ENCODE measurements around the gene ADGRA1.
A peak's percentile ranks its signal among the peaks of the same experiment; 100 is the strongest.

ADGRA1 gene

GRCh38 chr10:133150226-133150625, 62.5 kb downstream of the ADGRA1 start:
- DNase-seq, result no peak

DNA sequence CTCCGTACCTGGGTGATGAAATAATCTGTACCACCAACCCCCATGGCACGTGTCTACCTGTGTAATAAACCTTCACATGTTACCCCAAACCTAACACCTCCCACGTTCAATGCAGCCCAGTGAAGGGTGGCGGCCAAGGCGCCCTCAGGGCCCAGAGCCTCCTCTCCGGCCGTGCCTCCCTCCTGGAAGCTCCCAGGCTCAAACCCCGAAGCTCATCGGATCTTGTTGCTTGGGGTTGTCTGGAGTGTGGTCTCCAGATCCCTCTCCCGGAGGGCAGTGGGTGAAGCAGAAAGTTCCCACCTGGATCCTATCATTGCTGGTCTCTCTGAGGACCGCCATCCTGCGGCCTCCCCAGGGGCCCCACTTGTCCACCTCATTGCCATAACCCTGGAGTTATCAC, 62.9 kb downstream of the ADGRA1 start:
- no peak for DNase-seq

GRCh38 chr10:133151071-133151470, 63.3 kb downstream of the ADGRA1 start:
- peak in 1 of 2 donors; percentile 5 for DNase-seq

DNA sequence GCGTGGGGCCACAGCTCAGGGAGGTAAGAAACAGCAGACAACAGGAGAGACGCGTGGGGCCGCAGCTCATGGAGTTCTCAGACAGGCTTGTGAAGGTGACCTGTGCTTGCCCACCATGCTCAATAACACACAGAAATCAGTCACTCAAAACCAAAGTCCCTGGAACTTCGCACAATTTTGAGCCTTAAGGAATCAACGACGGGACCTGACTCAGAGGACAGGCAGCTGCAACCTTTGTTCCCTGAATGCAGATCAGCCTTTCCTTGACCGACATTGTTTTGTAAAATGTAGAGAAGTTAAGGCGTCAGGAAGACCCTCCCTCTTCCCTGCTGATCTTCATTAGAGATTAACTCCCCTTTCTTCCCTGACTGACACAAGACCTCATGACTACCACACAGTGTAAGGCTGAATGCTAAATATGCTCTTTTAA, 63.8 kb downstream of the ADGRA1 start:
- no peak for DNase-seq

GRCh38 chr10:133154411-133154810, 66.7 kb downstream of the ADGRA1 start:
- no peak for DNase-seq

DNA sequence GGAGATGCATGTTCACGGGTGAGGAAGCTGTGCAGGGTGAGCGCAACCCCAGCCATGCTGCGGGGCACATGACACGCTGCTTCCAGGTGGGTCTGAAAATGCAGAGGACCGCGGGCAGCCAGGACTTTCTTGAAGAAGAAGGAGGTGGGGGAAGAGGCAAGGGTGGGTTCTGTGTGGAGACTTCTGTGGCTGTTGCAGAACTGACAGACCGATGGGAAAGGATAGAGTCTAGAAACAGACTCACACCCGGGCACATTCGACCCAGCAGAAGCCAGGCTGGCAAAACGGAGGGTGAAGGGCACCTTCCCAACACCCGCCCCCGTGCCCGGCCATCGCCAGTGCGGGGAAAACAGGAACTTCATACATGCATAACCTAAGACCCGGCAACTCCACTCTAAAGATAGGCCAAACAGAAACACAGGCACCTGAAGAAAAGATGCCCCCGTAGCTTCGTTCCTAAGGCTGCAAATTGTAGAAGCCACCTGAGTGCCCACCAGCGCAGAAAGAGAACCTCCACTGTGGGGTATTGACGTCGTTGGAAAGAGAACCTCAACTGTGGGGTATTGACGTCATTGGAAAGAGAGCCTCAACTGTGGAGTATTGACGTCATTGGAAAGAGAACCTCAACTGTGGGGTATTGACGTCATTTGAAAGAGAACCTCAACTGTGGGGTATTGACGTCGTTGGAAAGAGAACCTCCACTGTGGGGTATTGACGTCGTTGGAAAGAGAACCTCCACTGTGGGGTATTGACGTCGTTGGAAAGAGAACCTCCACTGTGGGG, 67.5 kb downstream of the ADGRA1 start:
- DNase-seq, result peak in 1 of 2 donors; percentile 9

DNA sequence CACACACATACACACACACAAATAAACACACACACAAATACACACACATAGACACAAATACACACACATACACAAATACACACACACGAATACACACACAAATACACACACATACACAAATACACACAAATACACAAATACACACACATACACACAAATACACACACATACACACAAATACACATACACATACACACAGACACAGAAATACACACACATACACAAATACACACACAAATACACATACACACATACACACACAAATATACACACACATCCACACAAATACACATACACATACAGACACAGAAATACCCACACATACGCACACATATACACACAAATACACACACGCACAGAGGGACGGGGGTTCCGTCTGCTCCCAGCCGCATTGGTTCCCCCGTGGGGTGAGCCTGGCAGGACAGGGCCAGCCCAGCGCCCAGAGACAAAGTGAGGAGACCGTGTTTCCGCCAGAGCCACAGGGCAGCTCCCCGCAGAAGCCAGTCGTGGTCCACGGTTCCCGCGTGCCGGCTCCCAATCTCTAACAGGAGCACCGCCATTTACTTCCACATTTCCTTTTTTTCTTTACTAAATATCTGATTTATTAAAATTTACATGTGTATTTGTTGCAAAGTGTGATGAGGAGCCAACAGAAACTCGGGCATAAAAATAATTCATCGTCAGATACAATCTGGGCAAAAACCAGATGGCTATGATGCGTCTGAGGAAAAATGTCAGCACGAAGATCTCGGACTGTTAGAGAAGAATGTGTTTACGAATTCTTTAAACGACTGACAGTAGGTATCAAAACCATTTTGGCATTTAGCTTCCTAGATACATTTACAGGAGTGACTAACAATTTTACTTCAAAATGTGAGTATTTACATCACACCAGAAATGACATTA, 69.2 kb downstream of the ADGRA1 start:
- peak in 1 of 2 donors; percentile 4 for DNase-seq

- DNase-seq, result no peak
These were observed 70.1 kb downstream of the ADGRA1 start for GRCh38 chr10:133157662-133158436.

DNA sequence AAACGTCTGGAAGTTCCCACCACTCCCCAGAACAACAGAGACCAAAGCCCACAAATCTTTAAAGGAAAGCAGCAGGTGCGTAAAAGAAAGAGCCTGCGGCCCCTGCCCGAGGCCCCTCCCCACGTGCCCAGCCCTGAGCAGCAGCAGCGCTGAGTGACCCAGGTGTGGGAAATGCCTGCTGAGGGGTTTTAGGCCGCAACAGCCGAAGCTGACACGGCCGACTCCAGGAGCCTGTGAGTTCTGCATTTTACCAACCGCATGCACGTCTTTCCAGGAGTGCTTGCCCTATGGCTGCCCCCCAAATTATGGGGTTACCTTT, 70.7 kb downstream of the ADGRA1 start:
- no peak for DNase-seq

- no peak for DNase-seq
These were observed 71.3 kb downstream of the ADGRA1 start for GRCh38 chr10:133158756-133159610.

DNA sequence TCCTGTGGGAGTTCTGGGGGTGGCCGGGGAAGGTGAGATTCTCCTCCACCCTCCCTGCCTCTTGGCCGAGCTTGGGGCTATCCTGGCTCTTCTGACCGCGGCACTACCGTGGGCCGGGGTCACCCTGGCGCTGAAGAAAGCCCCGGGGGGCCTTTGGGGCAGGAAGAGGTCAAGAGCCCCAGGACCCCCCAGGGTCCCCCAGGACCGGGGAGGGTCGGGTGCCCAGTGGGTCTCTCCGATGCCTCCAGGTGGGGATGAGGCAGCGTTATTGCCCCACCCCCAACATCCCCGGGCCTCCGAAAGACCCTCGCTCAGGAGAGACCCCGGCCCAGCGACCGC, 71.9 kb downstream of the ADGRA1 start:
- DNase-seq, result no peak

DNA sequence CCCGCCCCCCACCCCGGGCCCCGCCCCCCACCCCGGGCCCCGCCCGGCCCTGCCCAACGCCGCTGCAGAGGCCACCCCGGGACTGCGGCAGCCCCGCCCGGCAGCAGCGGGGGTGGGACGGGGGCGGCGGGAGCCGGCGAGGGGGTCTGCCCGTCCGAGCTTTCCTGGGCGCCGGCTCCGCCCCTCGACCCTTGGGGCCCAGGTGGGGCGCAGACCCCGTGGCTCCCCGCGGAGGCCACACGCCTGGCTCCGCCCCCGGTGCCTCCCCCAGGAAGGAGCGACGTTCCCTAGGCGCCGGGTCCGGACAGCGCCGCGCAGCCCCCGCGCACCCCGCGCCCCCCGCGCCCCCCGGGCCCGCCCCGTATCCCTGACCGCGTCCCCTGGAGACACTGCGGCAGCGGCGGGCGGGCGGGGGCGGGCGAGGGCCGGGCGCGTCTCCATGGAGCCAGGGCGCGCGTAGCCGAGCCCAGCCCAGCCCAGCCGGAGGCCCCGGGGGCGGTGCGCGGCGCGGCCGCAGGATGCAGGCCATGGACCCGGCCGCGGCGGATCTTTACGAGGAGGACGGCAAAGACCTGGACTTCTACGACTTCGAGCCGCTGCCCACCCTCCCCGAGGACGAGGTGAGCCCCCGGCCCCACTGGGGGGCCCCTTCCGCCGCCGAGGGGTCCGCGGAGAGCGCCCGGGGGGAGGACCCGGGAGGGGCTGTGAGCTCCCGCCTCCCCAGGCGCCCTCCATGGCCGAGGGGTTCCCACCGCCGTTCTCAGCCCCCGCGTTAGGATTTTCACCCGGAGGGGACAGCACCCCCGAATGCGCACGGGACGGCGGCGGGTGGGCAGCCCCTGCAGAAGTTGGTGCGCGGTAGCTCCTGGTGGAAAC, 72.5 kb downstream of the ADGRA1 start, which contains the start of gene KNDC1:
TSS of gene KNDC1 (plus strand) at position 270 of the 876 bp plus-strand sequence. CDS start at position 519, 249 bp downstream.
- peak in 1 of 2 donors; percentile 11 for DNase-seq

- DNase-seq, result no peak
These were observed 73.2 kb downstream of the ADGRA1 start for GRCh38 chr10:133160826-133161471.

DNA sequence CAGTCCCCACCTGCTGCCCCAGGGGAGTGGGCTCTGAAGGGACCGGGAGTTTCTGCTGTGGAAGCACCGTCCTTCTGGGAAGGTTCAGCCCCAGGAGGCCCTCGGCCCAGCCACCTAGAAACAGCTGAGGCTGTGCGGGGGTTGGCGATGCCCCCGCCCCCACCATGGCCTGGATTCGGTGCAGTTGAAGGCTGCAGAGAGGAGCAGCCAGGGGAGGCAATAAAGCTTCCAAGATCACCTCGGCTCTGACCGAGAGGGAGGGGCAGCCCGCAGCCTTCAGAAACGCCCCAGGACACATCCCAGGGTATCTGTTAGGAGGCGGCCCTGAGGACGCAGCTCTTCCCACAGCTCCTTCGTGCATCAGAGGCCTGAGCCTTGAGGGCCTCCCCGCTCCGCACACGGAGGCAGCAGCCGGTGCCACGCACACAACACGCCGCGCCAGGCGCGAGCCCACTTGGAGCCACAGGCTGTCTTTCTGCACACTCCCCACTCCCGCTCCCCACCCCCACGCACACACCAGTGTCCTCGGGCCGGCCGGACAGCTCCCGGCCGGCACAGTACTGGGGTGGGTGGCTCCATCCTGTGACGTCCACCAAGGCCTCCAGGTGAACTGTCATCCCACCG, 73.9 kb downstream of the ADGRA1 start:
- DNase-seq, result no peak

DNA sequence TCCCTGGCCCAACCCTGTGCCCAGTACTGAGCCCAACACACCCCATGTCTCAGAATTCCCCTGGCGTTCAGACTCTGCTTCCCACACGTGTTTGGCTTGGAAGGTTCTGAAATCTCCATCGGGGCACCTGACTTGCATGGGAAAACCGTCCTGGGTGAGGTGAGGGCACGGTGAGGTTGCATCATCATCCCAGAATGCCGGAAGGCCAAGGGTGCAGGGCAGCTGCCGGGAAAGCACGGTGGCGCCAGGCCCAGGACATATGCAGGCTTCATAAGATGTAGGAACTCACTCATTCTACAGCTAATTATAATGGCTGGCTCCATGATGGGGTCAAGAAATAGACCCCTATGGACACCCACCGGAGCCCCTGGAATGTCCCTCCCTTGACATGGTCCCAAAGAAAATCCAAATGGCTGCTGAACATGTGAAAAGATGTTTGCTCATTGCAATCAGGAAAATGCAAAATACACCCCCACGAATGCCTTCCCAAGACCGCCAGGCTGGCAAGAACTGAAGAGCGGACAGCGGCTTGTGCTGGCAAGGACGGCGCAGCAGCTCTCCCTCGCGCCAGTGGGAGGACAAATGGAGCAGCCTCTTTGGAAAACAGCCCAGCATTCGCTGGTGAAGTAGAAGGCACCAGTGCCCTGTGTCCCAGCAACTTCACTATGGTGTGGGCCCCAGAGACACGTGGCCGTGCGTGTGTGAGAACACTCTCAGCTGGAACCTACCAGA, 74.6 kb downstream of the ADGRA1 start:
- no peak for DNase-seq

- no peak for DNase-seq
These were observed 75.5 kb downstream of the ADGRA1 start for GRCh38 chr10:133162910-133163856.

DNA sequence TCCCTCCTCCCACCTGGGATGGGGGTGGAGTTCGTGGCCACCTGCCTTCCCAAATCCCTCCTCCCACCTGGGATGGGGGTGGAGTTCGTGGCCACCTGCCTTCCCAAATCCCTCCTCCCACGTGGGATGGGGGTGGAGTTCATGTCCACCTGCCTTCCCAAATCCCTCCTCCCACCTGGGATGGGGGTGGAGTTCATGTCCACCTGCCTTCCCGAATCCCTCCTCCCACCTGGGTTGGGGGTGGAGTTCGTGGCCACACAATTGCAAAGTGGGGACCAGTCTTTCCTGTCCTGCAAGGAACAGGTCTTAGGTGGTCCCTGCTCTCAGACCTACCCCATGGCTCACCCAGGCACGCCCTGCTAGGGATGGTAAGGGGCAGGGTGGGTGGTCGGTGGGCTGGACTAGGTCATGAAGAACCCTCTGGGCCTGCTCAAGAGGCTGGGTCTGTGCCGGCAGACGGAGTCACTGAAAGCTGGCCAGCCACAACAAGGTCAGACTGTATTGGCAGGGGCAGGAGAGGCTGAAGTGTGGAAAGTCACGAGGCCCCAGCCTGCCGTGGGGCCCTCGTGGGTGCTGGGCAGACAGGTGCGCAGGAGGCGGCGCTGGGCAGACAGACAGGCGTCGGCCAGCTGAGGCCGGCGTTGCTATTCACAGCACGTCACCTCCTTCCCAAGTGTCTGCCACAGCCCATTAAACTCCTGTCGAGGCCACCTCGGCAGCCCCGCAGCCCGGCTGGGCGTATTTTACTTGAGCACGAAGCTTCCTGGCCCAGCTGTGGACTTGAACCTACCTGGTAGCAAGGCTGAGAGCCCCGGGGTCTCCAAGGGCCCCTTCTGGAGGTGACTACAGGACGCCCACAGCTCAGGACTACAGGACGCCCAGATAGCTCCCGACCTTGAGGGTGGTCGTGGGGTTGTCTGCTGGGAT, 76.4 kb downstream of the ADGRA1 start:
- no peak for DNase-seq
